A673 (cell line): ENCODE measurements around the gene EMP2. TPM values are rescaled to one million over a fixed set of nuclear protein-coding genes. Genes with fewer than 3 reads are reported as not detected.

Experiments
- BruUV-seq: library from RNA; stranded (reverse); fragments of 400-500 nt; replicated peaks from 2 replicates; lab custom pipeline; 2021; lab: Mats Ljungman, UMichigan
- CTCF ChIA-PET: fragments of 300-600 bp; sonication (Branson Sonifier 250); formaldehyde crosslinking; loops from one replicate; lab custom pipeline; 2022; ENCODE audit warnings: antibody characterized with exemption; lab: Charles Lee
- POLR2A ChIA-PET: fragments of 300-600 bp; sonication (Branson Sonifier 250); formaldehyde crosslinking; loops from one replicate; lab custom pipeline; 2022; ENCODE audit warnings: antibody characterized with exemption; ENCODE audit not compliant: low non-redundant PET; lab: Charles Lee
- DNase-seq: peaks from one replicate; pipeline ENCODE4 v3.0.0-alpha.2; 2015; ENCODE audit warnings: low spot score
- H3K27ac ChIP-seq: fragments of 200-600 bp; sonication (generic); 2 replicates; pipeline ENCODE4 v1.5.1; 2016; ENCODE audit warnings: mixed run types, low read depth, mild to moderate bottlenecking, mixed read lengths, antibody characterized with exemption, low read length; ENCODE audit not compliant: poor library complexity, severe bottlenecking
- H3K27me3 ChIP-seq: fragments of 200-600 bp; sonication (generic); replicated peaks from 2 replicates; pipeline ENCODE4 v1.6.1; 2017; ENCODE audit warnings: mixed run types, low read depth, mild to moderate bottlenecking, mixed read lengths, antibody characterized with exemption, low read length; ENCODE audit not compliant: insufficient read depth, poor library complexity
- H3K36me3 ChIP-seq: fragments of 200-600 bp; sonication (generic); 2 replicates; pipeline ENCODE4 v1.6.1; 2016; ENCODE audit warnings: mixed run types, mild to moderate bottlenecking, mixed read lengths, antibody characterized with exemption, low read length; ENCODE audit not compliant: insufficient read depth, poor library complexity, severe bottlenecking
- H3K4me1 ChIP-seq: fragments of 200-600 bp; sonication (generic); 2 replicates; pipeline ENCODE4 v1.6.1; 2017; ENCODE audit warnings: mixed run types, mild to moderate bottlenecking, mixed read lengths, antibody characterized with exemption, low read length; ENCODE audit not compliant: insufficient read depth, poor library complexity, severe bottlenecking
- H3K4me3 ChIP-seq: fragments of 200-600 bp; sonication (generic); 2 replicates; pipeline ENCODE4 v1.5.1; 2016; ENCODE audit warnings: low read depth, mixed run types, mild to moderate bottlenecking, mixed read lengths, low read length; ENCODE audit not compliant: poor library complexity, severe bottlenecking
- H3K9me3 ChIP-seq: fragments of 200-600 bp; sonication (generic); 2 replicates; pipeline ENCODE4 v1.6.1; 2016; ENCODE audit warnings: mixed run types, low read depth, mild to moderate bottlenecking, mixed read lengths, antibody characterized with exemption, low read length; ENCODE audit not compliant: poor library complexity, severe bottlenecking
- CTCF ChIP-seq: fragments of 300-800, 200-600 bp; sonication (generic); conservative IDR thresholded peaks from 2 replicates; pipeline ENCODE4 v1.5.1; 2017; ENCODE audit warnings: low read depth, mild to moderate bottlenecking, antibody characterized with exemption, low read length, moderate library complexity, mixed read lengths
- EZH2 ChIP-seq: fragments of 200-600 bp; sonication (generic); IDR thresholded peaks from 2 replicates; pipeline ENCODE4 v1.6.1; 2017; ENCODE audit warnings: borderline replicate concordance, low read depth, mild to moderate bottlenecking, mixed read lengths, antibody characterized with exemption, low read length; ENCODE audit not compliant: poor library complexity, severe bottlenecking
- intact Hi-C: fragments of 100-400 bp; cut with micrococcal nuclease; formaldehyde crosslinking; loops from one replicate; pipeline ENCODE4 v1.10.0; 2022; ENCODE audit not compliant: unreplicated experiment
- total RNA-seq: library from RNA; stranded (reverse); gene quantifications from 2 replicates; pipeline ENCODE4 v1.2.3, GENCODE V29; 2021

The EMP2 gene
- total RNA-seq, 1 experiment from 2014 or later, result 12.9 TPM

DNA sequence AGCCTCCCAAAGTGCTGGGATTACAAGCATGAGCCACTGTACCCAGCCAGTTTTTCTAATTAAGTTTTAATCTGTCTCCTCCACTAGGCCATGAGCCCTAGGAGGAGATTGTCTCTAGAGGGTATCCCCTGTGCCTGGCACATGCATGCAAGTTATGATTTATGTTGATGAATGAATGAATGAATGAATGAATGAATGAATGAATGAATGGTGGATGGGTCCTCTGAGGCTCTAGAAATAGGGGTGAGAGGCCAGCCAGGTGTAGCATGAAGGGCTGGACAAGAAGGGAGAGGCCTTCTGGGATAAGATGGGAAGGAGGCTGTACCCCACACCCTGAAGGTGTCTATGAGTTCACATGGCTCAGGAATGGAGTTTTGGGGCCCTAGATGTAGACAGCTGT is 48.8 kb downstream of the EMP2 start:
- no peak overlapping the region for H3K4me3 ChIP-seq
- H3K36me3 ChIP-seq, result no peaks in the 10 kb centered on the region
- no peaks in the 10 kb centered on the region for H3K27me3 ChIP-seq
- H3K27ac ChIP-seq, result no peak overlapping the region
- intact Hi-C loops, result no loop called here
- ChIA-PET CTCF (no interaction called here), POLR2A (no interaction called here)
- DNase-seq, result no peak
- H3K9me3 ChIP-seq, result no peaks in the 10 kb centered on the region
- H3K4me1 ChIP-seq, result no peaks in the 10 kb centered on the region
- no TSS peak for BruUV-seq
- TF ChIP-seq EZH2 (no peak), CTCF (no peak)

- TF ChIP-seq CTCF (no peak), EZH2 (no peak)
- Histone ChIP-seq H3K9me3 (no peaks in the 10 kb centered on the region), H3K27ac (no peak overlapping the region), H3K36me3 (no peaks in the 10 kb centered on the region), H3K27me3 (no peaks in the 10 kb centered on the region), H3K4me1 (no peaks in the 10 kb centered on the region), H3K4me3 (no peak overlapping the region)
- ChIA-PET POLR2A (no interaction called here), CTCF (no interaction called here)
- no TSS peak for BruUV-seq
- intact Hi-C loops, result no loop called here
- no peak for DNase-seq
Measured at GRCh38 chr16:10530685-10531084, 49.7 kb downstream of the EMP2 start.

GRCh38 chr16:10529895-10530669 is 50.3 kb downstream of the EMP2 start:
- Histone ChIP-seq H3K27ac (no peak overlapping the region), H3K4me1 (no peaks in the 10 kb centered on the region), H3K36me3 (no peaks in the 10 kb centered on the region), H3K27me3 (no peaks in the 10 kb centered on the region), H3K9me3 (no peaks in the 10 kb centered on the region), H3K4me3 (no peak overlapping the region)
- intact Hi-C loops, result loop anchor here (10.0 kb wide), 1 partner anchor 55 kb away; the partner anchor contains the start of gene EMP2
- BruUV-seq, result TSS peak; percentile 25
- no peak for DNase-seq
- CTCF ChIA-PET, result no interaction called here
- POLR2A ChIA-PET, result no interaction called here
- TF ChIP-seq EZH2 (no peak), CTCF (no peak)
